Adrenal gland (tissue), 5 donors: ENCODE measurements around the gene RBMS1.

ENCODE experiments used
- POLR2A ChIP-seq, 2 donors: fragments of 450-650 bp; IDR thresholded peaks; one replicate each; pipeline ENCODE4 v1.6.1; 2017; ENCODE audit warnings: antibody characterized with exemption in 2 of 2, mild to moderate bottlenecking in 2 of 2, moderate library complexity in 1 of 2
- TF ChIP-seq, protein P1 (sequence below), 6 experiments: fragments of 450-650 bp in 4 of 6; fragments of 200-600 bp in 2 of 6; sonication (generic) in 1 of 6; IDR thresholded peaks; 1 replicate in 5 of 6; 2 replicates in 1 of 6; pipeline versions ENCODE4 v1.5.1 to v1.8.0; 2016 to 2021; ENCODE audit warnings: antibody characterized with exemption in 6 of 6, mild to moderate bottlenecking in 2 of 6, moderate library complexity in 1 of 6
- donor health status: DM: no; HTN: no; CAD: no.

DNA sequence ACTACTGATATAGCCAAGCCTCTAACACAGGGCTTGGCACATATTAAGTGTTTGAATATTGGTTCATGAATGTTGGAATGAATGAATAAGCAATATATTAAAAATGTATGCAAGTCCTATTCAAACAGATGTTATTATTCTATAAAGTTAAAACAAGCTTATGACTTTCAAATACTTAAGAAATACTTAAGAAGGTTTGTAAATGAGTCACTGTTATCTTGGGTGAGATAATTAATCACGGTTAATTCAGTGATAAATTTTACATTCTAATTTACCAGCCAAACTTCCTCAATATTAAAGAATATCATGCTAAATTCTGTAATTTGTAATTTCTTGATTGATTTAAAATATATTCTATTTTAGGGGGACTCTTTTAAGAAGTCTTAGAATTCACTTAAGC lies 74.8 kb downstream of the RBMS1 start:
- TF ChIP-seq, protein P1, sequence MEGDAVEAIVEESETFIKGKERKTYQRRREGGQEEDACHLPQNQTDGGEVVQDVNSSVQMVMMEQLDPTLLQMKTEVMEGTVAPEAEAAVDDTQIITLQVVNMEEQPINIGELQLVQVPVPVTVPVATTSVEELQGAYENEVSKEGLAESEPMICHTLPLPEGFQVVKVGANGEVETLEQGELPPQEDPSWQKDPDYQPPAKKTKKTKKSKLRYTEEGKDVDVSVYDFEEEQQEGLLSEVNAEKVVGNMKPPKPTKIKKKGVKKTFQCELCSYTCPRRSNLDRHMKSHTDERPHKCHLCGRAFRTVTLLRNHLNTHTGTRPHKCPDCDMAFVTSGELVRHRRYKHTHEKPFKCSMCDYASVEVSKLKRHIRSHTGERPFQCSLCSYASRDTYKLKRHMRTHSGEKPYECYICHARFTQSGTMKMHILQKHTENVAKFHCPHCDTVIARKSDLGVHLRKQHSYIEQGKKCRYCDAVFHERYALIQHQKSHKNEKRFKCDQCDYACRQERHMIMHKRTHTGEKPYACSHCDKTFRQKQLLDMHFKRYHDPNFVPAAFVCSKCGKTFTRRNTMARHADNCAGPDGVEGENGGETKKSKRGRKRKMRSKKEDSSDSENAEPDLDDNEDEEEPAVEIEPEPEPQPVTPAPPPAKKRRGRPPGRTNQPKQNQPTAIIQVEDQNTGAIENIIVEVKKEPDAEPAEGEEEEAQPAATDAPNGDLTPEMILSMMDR (IDR thresholded peaks at IDR 0.05) = no peak
- no peak for TF ChIP-seq POLR2A (IDR thresholded peaks at IDR 0.05)
